Astrocyte (in vitro differentiated cells and primary cell): ENCODE results near the gene ABCA5. TPM values are rescaled to one million over a fixed set of nuclear protein-coding genes. Genes with fewer than 3 reads are reported as not detected.

Experiments
- DNase-seq: peaks from one replicate; pipeline ENCODE4 v3.0.0-alpha.2; 2010; ENCODE audit warnings: low read depth
- FAIRE-seq: peaks from 2 replicates; lab custom pipeline; 2011; peaks lifted over from hg19 to GRCh38; lab: Jason Lieb, UNC
- H2AFZ ChIP-seq: 2 replicates; pipeline ENCODE4 v1.6.0; 2012; ENCODE audit warnings: low read depth, low read length, inconsistent platforms
- H3K27ac ChIP-seq: 2 replicates; pipeline ENCODE4 v1.5.1; 2011; ENCODE audit warnings: low read depth, low read length, inconsistent platforms
- H3K27me3 ChIP-seq: 2 replicates; pipeline ENCODE4 v1.6.0; 2011; ENCODE audit warnings: low read length, inconsistent platforms; ENCODE audit not compliant: insufficient read depth
- H3K36me3 ChIP-seq: 2 replicates; pipeline ENCODE4 v1.5.1; 2011; ENCODE audit warnings: low read length, inconsistent platforms; ENCODE audit not compliant: insufficient read depth
- H3K4me1 ChIP-seq: 2 replicates; pipeline ENCODE4 v1.5.1; 2011; ENCODE audit warnings: low read length, inconsistent platforms; ENCODE audit not compliant: insufficient read depth
- H3K4me2 ChIP-seq: 2 replicates; pipeline ENCODE4 v1.6.0; 2012; ENCODE audit warnings: low read length, inconsistent platforms
- H3K4me3 ChIP-seq: 2 replicates; pipeline ENCODE4 v1.5.1; 2011; ENCODE audit warnings: low read depth, mild to moderate bottlenecking, low read length, inconsistent platforms; ENCODE audit not compliant: insufficient read depth
- H3K79me2 ChIP-seq: 2 replicates; pipeline ENCODE4 v1.6.0; 2012; ENCODE audit warnings: mild to moderate bottlenecking, low read length, inconsistent platforms; ENCODE audit not compliant: insufficient read depth
- H3K9ac ChIP-seq: 2 replicates; pipeline ENCODE4 v1.6.0; 2012; ENCODE audit warnings: mild to moderate bottlenecking, low read length, inconsistent platforms
- H3K9me3 ChIP-seq: 2 replicates; pipeline ENCODE4 v1.5.1; 2012; ENCODE audit warnings: low read depth, mild to moderate bottlenecking, low read length, inconsistent platforms; ENCODE audit not compliant: insufficient read depth
- H4K20me1 ChIP-seq: 2 replicates; pipeline ENCODE4 v1.6.0; 2012; ENCODE audit warnings: low read length, inconsistent platforms; ENCODE audit not compliant: insufficient read depth
- H3K27ac Mint-ChIP-seq: one replicate; pipeline ENCODE4 v1.8.0; 2021; ENCODE audit warnings: mild to moderate bottlenecking, mixed read lengths; ENCODE audit not compliant: unreplicated experiment
- H3K27me3 Mint-ChIP-seq: one replicate; pipeline ENCODE4 v1.8.0; 2021; ENCODE audit warnings: low read depth, mixed read lengths; ENCODE audit not compliant: unreplicated experiment
- H3K36me3 Mint-ChIP-seq: one replicate; pipeline ENCODE4 v1.8.0; 2021; ENCODE audit warnings: low read depth, mixed read lengths; ENCODE audit not compliant: unreplicated experiment
- H3K4me1 Mint-ChIP-seq: one replicate; pipeline ENCODE4 v1.8.0; 2021; ENCODE audit warnings: low read depth, mixed read lengths; ENCODE audit not compliant: unreplicated experiment
- H3K4me3 Mint-ChIP-seq: one replicate; pipeline ENCODE4 v1.8.0; 2021; ENCODE audit warnings: mild to moderate bottlenecking, moderate library complexity, mixed read lengths; ENCODE audit not compliant: unreplicated experiment
- H3K9me3 Mint-ChIP-seq: one replicate; pipeline ENCODE4 v1.8.0; 2021; ENCODE audit warnings: mild to moderate bottlenecking, mixed read lengths; ENCODE audit not compliant: unreplicated experiment
- EZH2 ChIP-seq: IDR thresholded peaks from 2 replicates; pipeline ENCODE4 v1.6.1; 2012; ENCODE audit warnings: mild to moderate bottlenecking, low read length, inconsistent platforms; ENCODE audit not compliant: insufficient read depth
- total RNA-seq: library from RNA; stranded (reverse); gene quantifications from 2 replicates; pipeline ENCODE4 v1.2.1, GENCODE V29; 2021
- TF ChIP-seq, protein P1 (sequence below): IDR thresholded peaks from 2 replicates; pipeline ENCODE4 v1.5.1; 2011; ENCODE audit warnings: low read depth, mild to moderate bottlenecking, inconsistent platforms, low read length, moderate library complexity; ENCODE audit not compliant: insufficient read depth

The ABCA5 gene
- total RNA-seq, 1 donor from 2014 or later, result 2.6 TPM

DNA sequence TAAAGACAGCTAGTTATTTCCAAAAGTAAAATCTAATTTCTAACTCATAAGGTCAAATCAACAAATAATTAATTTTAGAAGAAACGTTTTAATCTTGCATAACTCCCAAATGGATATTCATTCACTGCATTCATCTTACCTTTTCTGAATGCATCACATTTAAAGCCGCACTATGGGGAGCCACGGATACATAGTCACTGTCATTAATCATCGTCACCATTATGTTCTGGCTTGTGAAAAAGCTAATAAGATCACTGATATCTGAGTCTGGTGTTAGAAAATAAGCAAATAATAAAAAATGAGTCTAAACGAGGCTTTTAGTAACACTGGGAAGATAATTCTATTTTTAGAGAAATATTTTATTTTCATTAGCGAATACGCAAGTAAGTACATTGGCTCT, 55.9 kb downstream of the ABCA5 start:
- H3K27ac ChIP-seq, result no peak overlapping the region
- no peak overlapping the region for H2AFZ ChIP-seq
- no peaks in the 10 kb centered on the region for H3K27me3 Mint-ChIP-seq
- H4K20me1 ChIP-seq, result no peaks in the 10 kb centered on the region
- TF ChIP-seq, protein P1, sequence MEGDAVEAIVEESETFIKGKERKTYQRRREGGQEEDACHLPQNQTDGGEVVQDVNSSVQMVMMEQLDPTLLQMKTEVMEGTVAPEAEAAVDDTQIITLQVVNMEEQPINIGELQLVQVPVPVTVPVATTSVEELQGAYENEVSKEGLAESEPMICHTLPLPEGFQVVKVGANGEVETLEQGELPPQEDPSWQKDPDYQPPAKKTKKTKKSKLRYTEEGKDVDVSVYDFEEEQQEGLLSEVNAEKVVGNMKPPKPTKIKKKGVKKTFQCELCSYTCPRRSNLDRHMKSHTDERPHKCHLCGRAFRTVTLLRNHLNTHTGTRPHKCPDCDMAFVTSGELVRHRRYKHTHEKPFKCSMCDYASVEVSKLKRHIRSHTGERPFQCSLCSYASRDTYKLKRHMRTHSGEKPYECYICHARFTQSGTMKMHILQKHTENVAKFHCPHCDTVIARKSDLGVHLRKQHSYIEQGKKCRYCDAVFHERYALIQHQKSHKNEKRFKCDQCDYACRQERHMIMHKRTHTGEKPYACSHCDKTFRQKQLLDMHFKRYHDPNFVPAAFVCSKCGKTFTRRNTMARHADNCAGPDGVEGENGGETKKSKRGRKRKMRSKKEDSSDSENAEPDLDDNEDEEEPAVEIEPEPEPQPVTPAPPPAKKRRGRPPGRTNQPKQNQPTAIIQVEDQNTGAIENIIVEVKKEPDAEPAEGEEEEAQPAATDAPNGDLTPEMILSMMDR, result no peak
- TF ChIP-seq EZH2, result no peak
- H3K36me3 ChIP-seq, result no peaks in the 10 kb centered on the region
- H3K4me1 ChIP-seq, result no peaks in the 10 kb centered on the region
- no peaks in the 10 kb centered on the region for H3K9me3 Mint-ChIP-seq
- peaks cover 8% of the 10 kb centered on the region for H3K4me1 Mint-ChIP-seq
- H3K79me2 ChIP-seq, result no peaks in the 10 kb centered on the region
- no peak for DNase-seq
- no peak overlapping the region for H3K27ac Mint-ChIP-seq
- no peak overlapping the region for H3K4me2 ChIP-seq
- no peak for FAIRE-seq
- no peak overlapping the region for H3K4me3 ChIP-seq
- H3K4me3 Mint-ChIP-seq, result no peak overlapping the region
- H3K9ac ChIP-seq, result no peak overlapping the region
- no peaks in the 10 kb centered on the region for H3K27me3 ChIP-seq
- H3K36me3 Mint-ChIP-seq, result no peaks in the 10 kb centered on the region
- no peaks in the 10 kb centered on the region for H3K9me3 ChIP-seq

DNA sequence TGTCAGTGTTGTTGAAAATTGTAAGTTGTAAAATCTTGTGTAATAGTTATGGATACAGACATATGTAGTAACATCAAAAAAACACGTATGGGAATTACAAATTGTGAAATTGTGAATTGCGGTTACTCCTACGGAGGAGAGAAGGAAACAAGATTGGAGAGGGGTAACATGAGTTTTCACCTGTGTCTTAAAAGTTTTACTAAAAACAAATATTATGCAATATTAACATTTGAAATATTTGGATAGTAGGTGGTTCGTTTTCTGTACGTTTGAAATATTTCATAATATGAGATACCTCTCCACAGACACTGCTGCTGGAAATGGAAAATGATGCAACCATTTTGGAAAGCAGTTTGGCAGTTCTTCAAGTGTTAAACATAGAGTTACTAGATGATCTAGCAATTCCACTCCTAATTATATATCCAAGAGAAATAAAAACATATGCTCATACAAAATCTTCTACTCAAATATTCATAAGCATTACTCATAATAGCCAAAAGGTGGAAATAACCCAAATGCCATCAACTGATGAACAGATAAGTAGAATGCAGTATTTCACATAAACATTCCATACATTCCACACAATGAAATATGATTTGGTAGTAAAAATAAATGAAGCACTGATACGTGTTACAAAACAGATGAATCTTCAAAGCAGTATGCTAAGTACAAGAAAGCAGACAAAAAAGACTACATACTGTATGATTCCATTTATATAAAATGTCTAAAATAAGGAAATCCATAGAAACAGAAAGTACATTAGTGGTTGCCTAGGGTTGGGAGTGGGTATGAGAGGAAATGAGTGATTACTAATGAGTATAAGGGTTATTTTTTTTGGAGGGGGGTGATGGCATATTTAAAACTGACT, 57.6 kb downstream of the ABCA5 start:
- H3K9me3 ChIP-seq, result no peaks in the 10 kb centered on the region
- FAIRE-seq (peak; percentile 49), DNase-seq (peak; percentile 57)
- Mint-ChIP-seq H3K4me3 (no peak overlapping the region), H3K36me3 (no peaks in the 10 kb centered on the region), H3K27ac (no peak overlapping the region), H3K4me1 (peaks cover 8% of the 10 kb centered on the region), H3K9me3 (no peaks in the 10 kb centered on the region), H3K27me3 (no peaks in the 10 kb centered on the region)
- H3K27me3 ChIP-seq, result no peaks in the 10 kb centered on the region
- H2AFZ ChIP-seq, result no peak overlapping the region
- no peaks in the 10 kb centered on the region for H3K79me2 ChIP-seq
- TF ChIP-seq, protein P1, result no peak
- TF ChIP-seq EZH2, result no peak
- H3K9ac ChIP-seq, result no peak overlapping the region
- no peaks in the 10 kb centered on the region for H3K36me3 ChIP-seq
- no peak overlapping the region for H3K27ac ChIP-seq
- H3K4me2 ChIP-seq, result peak overlapping the region; percentile 31
- H3K4me3 ChIP-seq, result no peak overlapping the region
- H4K20me1 ChIP-seq, result no peaks in the 10 kb centered on the region
- H3K4me1 ChIP-seq, result no peaks in the 10 kb centered on the region

DNA sequence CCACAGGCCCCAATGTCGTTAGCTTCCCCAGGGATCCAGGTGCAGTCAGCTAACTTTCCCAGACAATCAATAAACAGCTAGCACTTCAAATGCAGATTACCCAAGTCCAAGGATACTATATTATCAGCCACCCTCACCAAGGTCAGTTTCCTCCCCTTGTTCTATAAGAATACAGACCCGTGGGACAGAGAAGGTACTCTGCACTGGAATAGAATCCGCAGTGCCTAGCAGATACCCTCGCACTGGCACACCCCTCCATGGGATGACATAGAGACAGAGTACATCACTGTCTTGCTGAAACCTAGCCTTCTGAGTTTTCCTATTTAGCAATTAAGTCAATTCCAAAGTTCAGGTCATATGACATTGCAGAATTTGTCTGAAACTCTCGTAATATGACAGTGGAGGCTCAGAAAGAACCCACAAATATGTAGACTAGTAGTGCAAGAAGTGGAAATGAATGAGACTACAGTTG, 58.4 kb downstream of the ABCA5 start:
- H3K27me3 Mint-ChIP-seq, result no peaks in the 10 kb centered on the region
- TF ChIP-seq, protein P1, result no peak
- TF ChIP-seq EZH2, result no peak
- H3K4me3 ChIP-seq, result no peak overlapping the region
- no peak overlapping the region for H3K27ac ChIP-seq
- FAIRE-seq (no peak), DNase-seq (no peak)
- peaks cover 8% of the 10 kb centered on the region for H3K4me1 Mint-ChIP-seq
- no peak overlapping the region for H3K27ac Mint-ChIP-seq
- no peaks in the 10 kb centered on the region for H3K4me1 ChIP-seq
- H3K27me3 ChIP-seq, result no peaks in the 10 kb centered on the region
- no peak overlapping the region for H2AFZ ChIP-seq
- no peak overlapping the region for H3K4me2 ChIP-seq
- H4K20me1 ChIP-seq, result no peaks in the 10 kb centered on the region
- no peak overlapping the region for H3K4me3 Mint-ChIP-seq
- no peaks in the 10 kb centered on the region for H3K9me3 Mint-ChIP-seq
- H3K9me3 ChIP-seq, result no peaks in the 10 kb centered on the region
- no peak overlapping the region for H3K9ac ChIP-seq
- H3K36me3 Mint-ChIP-seq, result no peaks in the 10 kb centered on the region
- H3K79me2 ChIP-seq, result no peaks in the 10 kb centered on the region
- no peaks in the 10 kb centered on the region for H3K36me3 ChIP-seq
